SU-DHL-6 (cell line): ENCODE measurements around the gene DMRT1.

Source experiments
- EZH2phosphoT487 ChIP-seq: fragments of 200-600 bp; sonication (generic), shearing (Covaris generic); conservative IDR thresholded peaks from 2 replicates; pipeline ENCODE4 v1.6.1; 2018; ENCODE audit warnings: mild to moderate bottlenecking, antibody characterized with exemption, low read length, moderate library complexity, mixed read lengths
- TF ChIP-seq, protein P1 (sequence below): fragments of 200-600 bp; sonication (generic); IDR thresholded peaks from one replicate; pipeline ENCODE4 v1.5.1; 2017; ENCODE audit warnings: antibody characterized with exemption, mild to moderate bottlenecking, low read length, moderate library complexity; ENCODE audit not compliant: insufficient read depth, poor library complexity, severe bottlenecking

DNA sequence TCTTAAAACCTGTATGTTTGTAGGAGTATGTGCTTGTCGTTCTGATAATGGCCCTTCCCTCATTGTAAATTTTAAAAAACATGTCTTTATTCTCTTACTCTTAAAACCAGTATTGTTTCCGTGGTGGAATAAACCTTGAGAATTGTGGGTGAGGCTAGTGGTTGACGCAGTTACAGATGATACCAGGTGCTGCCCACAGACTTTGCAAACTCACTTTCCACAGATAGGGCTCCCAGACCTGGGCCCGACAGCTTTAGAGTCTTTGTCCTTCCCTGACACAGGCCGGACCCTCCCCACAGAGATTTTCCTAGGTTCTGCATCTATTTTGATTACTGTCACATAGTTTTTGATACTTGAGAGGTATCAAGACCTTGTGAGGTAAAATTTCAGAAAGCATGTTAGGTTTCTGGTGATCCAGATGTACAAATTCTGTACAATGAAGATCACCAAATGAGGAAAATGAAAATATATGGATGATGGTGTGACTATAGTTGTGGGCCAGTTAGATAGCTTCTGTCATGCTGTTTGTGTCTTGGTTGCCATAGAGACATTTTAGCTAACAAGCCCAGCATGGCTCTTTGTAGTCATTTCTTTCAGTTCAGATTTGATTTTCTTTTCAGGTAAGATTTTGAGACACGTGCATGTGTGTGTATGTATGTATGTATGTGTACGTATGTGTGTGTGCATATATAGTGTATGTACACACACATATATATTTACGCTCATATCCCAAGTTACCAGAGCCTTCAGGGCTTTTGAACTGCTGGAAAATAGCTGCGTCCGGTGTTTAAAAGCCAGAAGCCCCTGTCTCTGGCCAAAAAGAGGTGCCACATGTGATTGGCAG, 33.8 kb downstream of the DMRT1 start:
- TF ChIP-seq, protein P1, sequence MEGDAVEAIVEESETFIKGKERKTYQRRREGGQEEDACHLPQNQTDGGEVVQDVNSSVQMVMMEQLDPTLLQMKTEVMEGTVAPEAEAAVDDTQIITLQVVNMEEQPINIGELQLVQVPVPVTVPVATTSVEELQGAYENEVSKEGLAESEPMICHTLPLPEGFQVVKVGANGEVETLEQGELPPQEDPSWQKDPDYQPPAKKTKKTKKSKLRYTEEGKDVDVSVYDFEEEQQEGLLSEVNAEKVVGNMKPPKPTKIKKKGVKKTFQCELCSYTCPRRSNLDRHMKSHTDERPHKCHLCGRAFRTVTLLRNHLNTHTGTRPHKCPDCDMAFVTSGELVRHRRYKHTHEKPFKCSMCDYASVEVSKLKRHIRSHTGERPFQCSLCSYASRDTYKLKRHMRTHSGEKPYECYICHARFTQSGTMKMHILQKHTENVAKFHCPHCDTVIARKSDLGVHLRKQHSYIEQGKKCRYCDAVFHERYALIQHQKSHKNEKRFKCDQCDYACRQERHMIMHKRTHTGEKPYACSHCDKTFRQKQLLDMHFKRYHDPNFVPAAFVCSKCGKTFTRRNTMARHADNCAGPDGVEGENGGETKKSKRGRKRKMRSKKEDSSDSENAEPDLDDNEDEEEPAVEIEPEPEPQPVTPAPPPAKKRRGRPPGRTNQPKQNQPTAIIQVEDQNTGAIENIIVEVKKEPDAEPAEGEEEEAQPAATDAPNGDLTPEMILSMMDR: no peak
- no peak for TF ChIP-seq EZH2phosphoT487
